Hepatocyte (in vitro differentiated cells): Measurements from ENCODE around the gene LRRC26.

ENCODE experiments used
- EZH2 ChIP-seq: fragments of 200-600 bp; sonication (generic); IDR thresholded peaks from 2 replicates; pipeline ENCODE4 v1.6.1; 2016; ENCODE audit warnings: antibody characterized with exemption, mild to moderate bottlenecking, borderline replicate concordance
- EZH2phosphoT487 ChIP-seq: fragments of 200-600 bp; sonication (generic); IDR thresholded peaks from one replicate; pipeline ENCODE4 v1.6.1; 2018; ENCODE audit warnings: antibody characterized with exemption, mild to moderate bottlenecking, low read depth, moderate library complexity; ENCODE audit not compliant: unreplicated experiment, severe bottlenecking
- TF ChIP-seq, protein P1 (sequence below): fragments of 200-600 bp; sonication (generic); IDR thresholded peaks from 2 replicates; pipeline ENCODE4 v1.5.1; 2016; ENCODE audit warnings: antibody characterized with exemption, mild to moderate bottlenecking; ENCODE audit not compliant: poor library complexity

DNA sequence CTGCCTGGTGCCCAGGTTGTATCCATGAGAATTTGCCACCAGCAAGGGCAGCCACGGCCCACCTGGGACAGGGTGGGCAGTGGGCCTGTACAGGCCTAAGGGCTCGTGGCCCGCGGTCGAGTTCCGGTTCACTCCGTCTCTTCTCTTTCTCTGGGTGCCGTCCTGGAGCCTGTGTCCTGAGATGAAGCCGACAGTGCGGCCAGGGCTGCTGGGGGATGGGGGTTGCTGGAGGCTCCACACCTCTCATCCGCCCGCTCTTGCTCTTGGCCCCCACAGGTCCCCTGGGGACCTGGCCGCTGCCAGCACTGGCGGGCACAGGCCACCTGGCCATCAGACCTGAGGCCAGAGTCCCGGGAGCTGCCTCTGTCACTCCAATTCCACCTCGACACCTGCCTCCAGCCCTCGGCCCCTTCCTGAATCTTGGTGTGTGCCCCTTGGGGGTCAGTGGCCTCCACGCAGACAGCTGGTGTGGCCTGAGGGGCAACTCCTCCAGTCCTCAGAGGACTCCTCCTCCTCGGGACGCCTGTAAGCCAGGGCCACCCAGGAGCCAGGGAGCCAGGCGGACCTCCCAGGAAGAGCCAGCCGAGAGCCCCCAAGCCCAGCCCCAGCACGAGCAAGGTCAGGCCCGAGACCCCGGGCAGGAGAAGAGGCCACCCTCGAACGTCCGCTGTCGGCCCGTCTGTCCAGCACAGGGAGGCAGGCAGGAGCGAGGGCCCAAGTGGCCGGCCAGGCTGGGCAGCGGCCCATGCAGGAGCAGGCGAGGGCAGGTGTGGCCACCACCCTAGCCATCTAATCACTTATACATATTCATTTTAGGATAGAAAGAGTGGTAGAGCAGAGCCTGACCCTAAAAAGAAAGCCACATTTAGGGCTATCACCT, 5.2 kb downstream of the LRRC26 start:
- TF ChIP-seq EZH2 (no peak), EZH2phosphoT487 (no peak)
- TF ChIP-seq, protein P1, sequence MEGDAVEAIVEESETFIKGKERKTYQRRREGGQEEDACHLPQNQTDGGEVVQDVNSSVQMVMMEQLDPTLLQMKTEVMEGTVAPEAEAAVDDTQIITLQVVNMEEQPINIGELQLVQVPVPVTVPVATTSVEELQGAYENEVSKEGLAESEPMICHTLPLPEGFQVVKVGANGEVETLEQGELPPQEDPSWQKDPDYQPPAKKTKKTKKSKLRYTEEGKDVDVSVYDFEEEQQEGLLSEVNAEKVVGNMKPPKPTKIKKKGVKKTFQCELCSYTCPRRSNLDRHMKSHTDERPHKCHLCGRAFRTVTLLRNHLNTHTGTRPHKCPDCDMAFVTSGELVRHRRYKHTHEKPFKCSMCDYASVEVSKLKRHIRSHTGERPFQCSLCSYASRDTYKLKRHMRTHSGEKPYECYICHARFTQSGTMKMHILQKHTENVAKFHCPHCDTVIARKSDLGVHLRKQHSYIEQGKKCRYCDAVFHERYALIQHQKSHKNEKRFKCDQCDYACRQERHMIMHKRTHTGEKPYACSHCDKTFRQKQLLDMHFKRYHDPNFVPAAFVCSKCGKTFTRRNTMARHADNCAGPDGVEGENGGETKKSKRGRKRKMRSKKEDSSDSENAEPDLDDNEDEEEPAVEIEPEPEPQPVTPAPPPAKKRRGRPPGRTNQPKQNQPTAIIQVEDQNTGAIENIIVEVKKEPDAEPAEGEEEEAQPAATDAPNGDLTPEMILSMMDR, result no peak
